NCI-H146 treated with DMSO at 0.1 percent for 48 hours (cell line): ENCODE measurements around the gene LRRC8D.
A peak's percentile ranks its signal among the peaks of the same experiment; 100 is the strongest.
"Not testable (repeated sequence)": the region's sequence is repeated elsewhere in the genome, so short reads cannot be mapped to it uniquely, and the experiment has no call there.

Experiments used
- DNase-seq: peaks from one replicate; lab custom pipeline; 2025; ENCODE audit not compliant: unreplicated experiment; lab: John Stamatoyannopoulos, UW

LRRC8D gene

DNA sequence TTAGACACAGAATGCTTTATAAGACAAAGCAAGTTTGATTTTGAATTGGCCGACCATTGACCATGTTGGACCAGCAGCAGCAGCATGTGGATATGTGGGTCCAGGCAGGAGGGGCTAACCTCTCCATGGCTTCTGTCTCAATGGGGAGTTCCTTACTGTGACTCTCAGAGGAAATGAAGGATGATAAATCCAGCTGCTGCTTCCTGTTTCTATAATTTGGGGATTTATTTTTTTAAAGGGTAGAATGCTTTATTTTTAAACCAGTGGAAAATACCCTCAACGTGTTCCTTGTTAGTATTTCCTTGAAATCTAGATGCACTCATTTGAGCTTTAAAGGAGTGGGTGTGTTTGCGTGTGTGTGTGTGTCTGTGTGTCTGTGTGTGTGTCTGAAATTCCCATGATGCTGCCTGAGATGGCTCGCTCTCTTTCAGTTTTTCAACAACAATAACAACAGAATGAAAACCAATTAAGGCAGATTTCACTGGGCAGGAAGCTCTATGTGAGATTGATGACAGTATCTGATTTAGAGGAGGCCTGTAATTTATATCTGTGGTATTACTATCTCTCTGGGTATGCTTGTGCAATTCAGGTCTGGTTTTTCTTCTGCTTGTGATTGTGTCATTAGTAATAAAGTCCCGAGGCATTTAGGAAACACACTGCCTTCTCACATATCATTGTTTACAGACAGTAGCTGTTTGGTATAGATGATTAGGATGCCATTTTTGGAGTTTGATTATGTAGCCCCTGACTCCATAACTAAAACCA, 88.0 kb downstream of the LRRC8D start:
- DNase-seq, result no peak

DNA sequence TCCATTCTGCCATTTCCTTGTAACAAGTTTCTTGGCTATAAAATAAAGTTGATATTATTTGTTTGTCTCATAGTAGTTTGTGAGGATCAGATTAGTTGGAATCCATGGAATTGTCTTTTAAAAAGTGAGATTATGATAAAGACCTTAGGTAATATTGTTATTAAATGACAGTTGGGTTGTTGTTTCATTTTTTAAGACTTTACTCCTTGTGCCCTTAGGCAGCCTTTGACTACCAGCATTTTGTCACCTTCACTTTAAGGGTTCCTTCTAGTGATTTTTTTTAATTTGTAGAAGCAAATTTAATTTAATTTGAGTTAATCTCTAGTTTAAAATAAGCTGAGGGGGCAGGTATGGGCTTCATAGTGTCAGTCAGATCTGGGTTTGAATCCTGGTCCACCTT, 89.4 kb downstream of the LRRC8D start:
- no peak for DNase-seq

DNA sequence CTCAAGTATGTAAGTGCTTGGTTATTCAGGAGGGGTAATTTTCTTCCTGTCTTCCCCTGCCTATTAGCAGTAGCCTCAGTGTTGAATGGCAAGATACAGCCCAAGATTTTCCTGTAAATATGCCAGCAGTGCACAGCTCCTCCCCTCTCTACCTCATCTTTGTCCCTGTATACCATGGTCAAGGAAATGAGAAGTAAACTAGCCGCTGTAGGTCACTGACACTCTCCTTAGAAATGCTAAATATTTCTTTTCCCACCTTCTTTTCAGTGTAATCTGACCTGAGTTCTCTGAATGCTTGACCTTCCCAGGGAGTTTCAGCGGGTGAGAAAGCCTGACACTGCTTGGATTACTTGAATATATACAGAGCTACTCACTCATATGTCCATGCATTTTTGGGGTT, 89.9 kb downstream of the LRRC8D start:
- DNase-seq, result no peak

GRCh38 chr1:89911191-89911991, 90.6 kb downstream of the LRRC8D start:
- DNase-seq, result no peak

DNA sequence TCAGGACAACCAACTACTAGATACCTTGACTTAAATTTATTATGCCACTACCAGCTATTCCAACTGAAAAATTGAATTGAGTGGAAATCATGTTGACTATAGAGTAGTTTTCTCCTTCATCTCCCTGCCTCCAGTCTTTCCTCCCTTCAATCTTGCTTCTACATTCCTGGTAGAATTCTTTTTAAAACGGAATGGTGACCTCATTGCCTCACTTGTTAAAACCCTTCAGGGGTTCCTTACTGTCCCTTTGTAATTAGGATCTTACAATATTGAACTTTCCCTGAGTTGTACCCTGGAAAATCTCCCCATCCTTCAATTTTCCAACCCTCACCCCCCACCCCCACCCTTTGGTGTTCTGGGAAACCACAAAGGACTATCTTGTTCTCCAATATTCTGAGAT, 91.2 kb downstream of the LRRC8D start:
- no peak for DNase-seq

DNA sequence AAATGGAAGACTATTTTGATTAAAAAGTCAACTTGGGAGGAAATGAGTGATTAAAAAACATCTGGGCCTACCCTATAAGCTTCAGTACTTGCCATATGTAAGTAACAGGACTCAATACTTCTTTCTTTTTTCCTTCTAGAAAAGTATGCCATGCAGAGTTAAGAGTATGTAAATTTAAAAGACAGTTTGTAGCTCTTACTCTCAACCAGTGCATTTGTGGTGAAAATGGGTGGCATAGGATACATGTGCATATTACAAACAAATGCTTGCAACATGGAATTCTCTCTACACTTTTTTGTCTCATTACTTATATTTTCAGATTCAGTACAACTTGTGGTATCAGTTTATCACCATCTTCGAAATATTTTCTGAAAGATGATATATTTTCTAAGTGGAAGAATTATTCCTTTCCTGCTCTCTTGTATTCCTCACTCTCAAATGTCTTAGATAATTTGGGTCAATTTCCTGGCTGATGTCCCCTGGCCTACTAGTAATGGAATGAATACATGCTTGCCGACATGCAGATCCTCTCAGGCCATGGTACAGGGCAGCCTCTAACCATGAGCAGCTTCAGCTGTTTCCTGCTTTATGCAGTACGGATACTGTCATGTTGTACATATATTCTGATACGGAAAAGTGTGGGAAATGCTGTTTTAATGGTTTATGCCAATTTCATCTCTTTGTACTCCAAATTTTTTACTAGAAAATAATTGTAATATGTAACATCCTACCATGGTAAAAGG, 92.7 kb downstream of the LRRC8D start:
- no peak for DNase-seq

DNA sequence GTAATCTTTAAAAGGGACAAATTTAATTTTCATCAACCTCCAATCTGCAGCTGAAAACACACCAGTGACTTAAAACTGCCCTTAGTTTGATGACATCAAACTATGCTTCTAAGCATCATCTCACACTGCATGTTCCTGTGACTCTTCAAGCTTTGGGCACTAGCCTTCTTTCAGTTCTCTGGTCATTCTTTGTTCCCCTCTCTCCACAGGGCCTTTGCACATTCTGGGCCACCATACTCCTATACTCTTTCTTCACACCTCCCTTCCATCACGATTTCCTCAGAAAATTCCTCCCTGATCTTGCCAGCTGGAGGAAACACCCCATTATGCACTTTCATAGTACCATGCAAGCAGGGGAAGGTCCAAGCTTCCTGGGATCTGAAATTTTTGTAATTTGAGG, 96.5 kb downstream of the LRRC8D start:
- DNase-seq, result no peak

GRCh38 chr1:89918127-89918793, 97.4 kb downstream of the LRRC8D start:
- peak; percentile 66 for DNase-seq

GRCh38 chr1:89918794-89919155, 97.9 kb downstream of the LRRC8D start:
- no peak for DNase-seq

- no peak for DNase-seq
Measured at GRCh38 chr1:89919174-89919573, 98.3 kb downstream of the LRRC8D start.

DNA sequence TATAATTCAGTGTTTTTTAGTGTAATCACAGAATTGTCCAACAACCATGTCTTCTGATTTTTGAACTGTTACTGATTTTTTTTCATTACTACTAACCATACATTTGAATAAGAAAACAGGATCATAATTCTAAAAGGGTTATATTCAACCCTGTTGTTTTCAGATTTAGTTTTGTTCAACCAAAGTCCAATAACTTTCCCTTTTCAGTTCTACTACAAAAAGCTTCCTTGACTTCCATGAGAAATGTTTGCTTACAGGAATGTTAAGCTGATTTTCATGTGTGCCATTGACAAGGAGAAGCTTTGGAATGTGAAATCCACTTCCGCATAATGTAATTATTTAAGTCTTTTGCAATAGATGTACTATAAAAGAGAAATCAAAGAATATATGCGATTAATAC, 102.1 kb downstream of the LRRC8D start:
- DNase-seq, result no peak

DNA sequence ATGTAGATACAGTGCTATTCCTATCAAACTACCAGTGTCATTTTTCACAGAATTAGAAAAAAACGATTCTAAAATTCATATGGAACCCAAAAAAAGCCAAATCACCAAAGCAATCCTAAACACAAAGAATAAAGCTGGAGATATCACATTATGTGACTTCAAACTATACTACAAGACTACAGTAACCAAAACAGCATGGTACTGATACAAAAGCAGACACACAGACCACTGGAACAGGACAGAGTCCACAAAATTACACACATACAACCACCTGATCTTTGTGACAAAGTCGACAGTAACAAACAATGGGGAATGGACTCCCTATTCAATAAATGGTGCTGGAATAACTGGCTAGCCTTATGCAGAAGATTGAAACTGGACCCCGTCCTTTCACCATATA, 102.7 kb downstream of the LRRC8D start:
- no peak for DNase-seq

- DNase-seq, result not testable (repeated sequence)
Measured at GRCh38 chr1:89924075-89924474, 103.2 kb downstream of the LRRC8D start.

- DNase-seq, result no peak
Measured at GRCh38 chr1:89927049-89927448, 106.2 kb downstream of the LRRC8D start.

DNA sequence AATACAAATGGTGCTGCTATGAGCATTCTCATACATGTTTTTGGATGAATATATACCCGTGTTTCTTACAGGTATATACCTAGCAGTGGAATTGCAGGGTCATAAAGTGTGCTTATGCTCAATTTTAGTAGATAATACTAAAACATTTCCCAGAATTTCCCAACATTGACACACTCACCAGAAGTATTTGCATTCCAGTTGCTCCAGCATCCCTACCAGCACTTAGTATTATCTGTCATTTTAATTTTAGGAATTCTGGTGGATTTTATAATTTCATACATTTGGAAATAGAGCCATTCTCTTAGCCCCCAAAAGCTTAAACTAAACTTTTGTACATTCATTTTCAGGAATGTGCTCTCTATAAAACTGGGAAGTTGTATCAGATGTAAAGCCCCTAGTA, 106.6 kb downstream of the LRRC8D start:
- no peak for DNase-seq

DNA sequence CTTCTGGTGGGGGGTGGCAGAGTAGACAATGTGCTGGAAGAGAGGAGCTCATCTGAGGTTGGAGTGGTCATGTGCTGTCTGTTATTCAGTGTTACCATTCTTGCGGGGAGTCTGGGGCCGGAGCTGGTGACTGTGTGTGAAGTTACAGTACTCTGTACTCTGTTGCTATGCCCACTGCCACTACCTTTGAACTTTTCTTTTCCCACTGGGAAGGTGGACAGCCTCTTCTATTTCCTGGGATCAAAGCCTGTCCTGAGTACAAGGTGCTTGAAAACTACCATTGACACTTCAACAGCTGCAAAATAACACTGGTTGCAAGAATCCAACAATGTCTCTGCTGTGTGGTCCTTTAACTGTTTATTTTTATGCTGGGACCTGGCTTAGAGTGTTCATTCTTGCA, 107.7 kb downstream of the LRRC8D start:
- DNase-seq, result no peak

DNA sequence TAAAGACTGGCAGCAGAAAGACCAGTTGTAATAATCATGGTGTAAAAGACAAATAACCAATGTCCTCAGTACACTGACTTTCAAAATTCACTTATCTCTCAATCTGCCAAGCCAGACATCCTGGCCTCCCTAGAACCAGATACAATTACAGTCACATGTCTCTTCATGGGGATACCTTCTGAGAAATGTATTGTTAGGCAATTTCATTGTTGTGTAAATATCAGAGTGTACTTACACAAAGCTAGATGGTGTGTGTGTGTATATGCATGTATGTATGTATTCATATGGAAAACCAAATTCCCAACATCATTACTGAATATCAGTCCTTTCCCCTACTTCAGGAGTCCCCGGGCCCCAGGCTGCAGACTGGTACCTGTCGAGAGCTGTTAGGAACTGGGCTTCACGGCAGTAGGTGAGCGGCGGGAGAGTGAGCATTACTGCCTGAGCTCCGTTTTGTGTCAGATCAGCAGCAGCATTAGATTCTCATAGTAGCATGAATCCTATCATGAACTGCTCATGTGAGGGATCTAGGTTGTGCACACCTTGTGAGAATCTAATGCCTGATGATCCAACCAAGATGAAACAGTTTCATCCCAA, 108.7 kb downstream of the LRRC8D start:
- no peak for DNase-seq

DNA sequence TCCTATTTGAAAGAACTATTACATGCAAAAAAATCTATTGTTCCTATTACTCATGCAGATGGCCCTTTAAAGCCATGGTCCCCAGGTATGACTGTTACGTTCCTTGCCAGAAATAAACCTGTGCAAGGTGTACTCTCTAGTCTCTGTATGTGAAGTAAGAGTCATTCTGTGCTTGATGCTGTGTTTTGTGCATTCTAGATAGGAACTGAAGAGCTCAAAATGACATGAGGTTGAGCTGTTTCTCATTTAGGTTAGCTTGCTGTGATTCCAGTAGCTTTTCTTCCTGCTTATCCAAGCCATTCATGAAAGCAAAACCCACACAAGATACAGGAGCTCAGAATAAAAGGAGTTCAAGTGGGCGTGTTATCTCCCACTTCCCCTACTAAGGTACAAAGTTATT, 109.7 kb downstream of the LRRC8D start:
- no peak for DNase-seq

- DNase-seq, result no peak
Measured at GRCh38 chr1:89931964-89932363, 111.1 kb downstream of the LRRC8D start.

GRCh38 chr1:89932598-89933364, 111.9 kb downstream of the LRRC8D start:
- no peak for DNase-seq
